Panc1 (cell line): Measurements from ENCODE around the gene SMIM24.

ENCODE experiments used
- CTCF ChIP-seq: fragments of 450-650 bp; IDR thresholded peaks from 2 replicates; pipeline ENCODE4 v1.5.1; 2017; ENCODE audit warnings: mild to moderate bottlenecking
- POLR2AphosphoS5 ChIP-seq: IDR thresholded peaks from 2 replicates; pipeline ENCODE4 v1.6.1; 2012; ENCODE audit warnings: mild to moderate bottlenecking, low read depth, low read length, moderate library complexity
- SIN3A ChIP-seq: IDR thresholded peaks from 2 replicates; pipeline ENCODE4 v1.6.1; 2012; ENCODE audit warnings: low read depth, mild to moderate bottlenecking, low read length, moderate library complexity, borderline replicate concordance; ENCODE audit not compliant: insufficient read depth
- TCF7L2 ChIP-seq: IDR thresholded peaks from 2 replicates; pipeline ENCODE4 v1.6.1; 2011; ENCODE audit warnings: mild to moderate bottlenecking, low read depth, low read length, inconsistent platforms
- TF ChIP-seq, protein P1 (sequence below), 2 experiments: IDR thresholded peaks; 2 replicates each; pipeline ENCODE4 v1.6.1; 2011 to 2012; ENCODE audit warnings: low read depth in 2 of 2, control low read depth in 1 of 2, low read length in 1 of 2, mild to moderate bottlenecking in 1 of 2, moderate library complexity in 1 of 2; ENCODE audit not compliant: insufficient read depth in 1 of 2

DNA sequence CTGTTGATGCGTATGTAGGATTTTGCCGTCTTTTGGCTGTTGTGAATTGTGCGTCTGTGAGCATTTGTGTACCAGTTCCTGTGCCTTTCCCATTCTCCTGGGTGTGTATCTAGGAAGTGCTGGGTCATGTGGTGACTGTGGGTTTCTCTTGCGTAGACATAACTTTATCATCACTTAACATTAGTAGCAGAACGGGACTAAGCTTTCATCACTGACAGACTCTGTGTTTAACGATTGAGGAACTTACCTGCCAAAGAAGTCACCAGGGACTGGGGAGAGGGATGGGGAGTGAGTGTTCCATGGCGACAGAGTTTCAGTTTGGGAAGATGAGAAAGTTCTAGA is 40.8 kb upstream of the SMIM24 start:
- TF ChIP-seq TCF7L2 (no peak), CTCF (no peak), POLR2AphosphoS5 (no peak), SIN3A (no peak)
- TF ChIP-seq, protein P1, sequence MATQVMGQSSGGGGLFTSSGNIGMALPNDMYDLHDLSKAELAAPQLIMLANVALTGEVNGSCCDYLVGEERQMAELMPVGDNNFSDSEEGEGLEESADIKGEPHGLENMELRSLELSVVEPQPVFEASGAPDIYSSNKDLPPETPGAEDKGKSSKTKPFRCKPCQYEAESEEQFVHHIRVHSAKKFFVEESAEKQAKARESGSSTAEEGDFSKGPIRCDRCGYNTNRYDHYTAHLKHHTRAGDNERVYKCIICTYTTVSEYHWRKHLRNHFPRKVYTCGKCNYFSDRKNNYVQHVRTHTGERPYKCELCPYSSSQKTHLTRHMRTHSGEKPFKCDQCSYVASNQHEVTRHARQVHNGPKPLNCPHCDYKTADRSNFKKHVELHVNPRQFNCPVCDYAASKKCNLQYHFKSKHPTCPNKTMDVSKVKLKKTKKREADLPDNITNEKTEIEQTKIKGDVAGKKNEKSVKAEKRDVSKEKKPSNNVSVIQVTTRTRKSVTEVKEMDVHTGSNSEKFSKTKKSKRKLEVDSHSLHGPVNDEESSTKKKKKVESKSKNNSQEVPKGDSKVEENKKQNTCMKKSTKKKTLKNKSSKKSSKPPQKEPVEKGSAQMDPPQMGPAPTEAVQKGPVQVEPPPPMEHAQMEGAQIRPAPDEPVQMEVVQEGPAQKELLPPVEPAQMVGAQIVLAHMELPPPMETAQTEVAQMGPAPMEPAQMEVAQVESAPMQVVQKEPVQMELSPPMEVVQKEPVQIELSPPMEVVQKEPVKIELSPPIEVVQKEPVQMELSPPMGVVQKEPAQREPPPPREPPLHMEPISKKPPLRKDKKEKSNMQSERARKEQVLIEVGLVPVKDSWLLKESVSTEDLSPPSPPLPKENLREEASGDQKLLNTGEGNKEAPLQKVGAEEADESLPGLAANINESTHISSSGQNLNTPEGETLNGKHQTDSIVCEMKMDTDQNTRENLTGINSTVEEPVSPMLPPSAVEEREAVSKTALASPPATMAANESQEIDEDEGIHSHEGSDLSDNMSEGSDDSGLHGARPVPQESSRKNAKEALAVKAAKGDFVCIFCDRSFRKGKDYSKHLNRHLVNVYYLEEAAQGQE (IDR thresholded peaks at IDR 0.05; ENCODE audit: insufficient read depth in 1 of 2, low read depth in 2 of 2, low read length in 1 of 2) = no peak
